SU-DHL-6 (cell line): Measurements from ENCODE around the gene TLK1.

Experiments used
- CTCF ChIP-seq: fragments of 200-600 bp; sonication (generic); IDR thresholded peaks from one replicate; pipeline ENCODE4 v1.5.1; 2017; ENCODE audit warnings: antibody characterized with exemption, mild to moderate bottlenecking, low read length, moderate library complexity; ENCODE audit not compliant: insufficient read depth, poor library complexity, severe bottlenecking
- EZH2phosphoT487 ChIP-seq: fragments of 200-600 bp; sonication (generic), shearing (Covaris generic); conservative IDR thresholded peaks from 2 replicates; pipeline ENCODE4 v1.6.1; 2018; ENCODE audit warnings: mild to moderate bottlenecking, antibody characterized with exemption, low read length, moderate library complexity, mixed read lengths

- TF ChIP-seq CTCF = no peak
- TF ChIP-seq EZH2phosphoT487 = no peak
These were observed 13.4 kb upstream of the TLK1 start for GRCh38 chr2:171174075-171174474.
